HG02798 (cell line): Measurements from ENCODE around the gene MGAT3.
"Not testable (repeated sequence)": the region's sequence is repeated elsewhere in the genome, so short reads cannot be mapped to it uniquely, and the experiment has no call there.

Experiments used
- ATAC-seq: cut with Tn5 transposase; IDR thresholded peaks from one replicate; pipeline ENCODE4 v1.9.1; 2021; ENCODE audit warnings: mild to moderate bottlenecking; ENCODE audit not compliant: unreplicated experiment, poor library complexity

The MGAT3 gene

DNA sequence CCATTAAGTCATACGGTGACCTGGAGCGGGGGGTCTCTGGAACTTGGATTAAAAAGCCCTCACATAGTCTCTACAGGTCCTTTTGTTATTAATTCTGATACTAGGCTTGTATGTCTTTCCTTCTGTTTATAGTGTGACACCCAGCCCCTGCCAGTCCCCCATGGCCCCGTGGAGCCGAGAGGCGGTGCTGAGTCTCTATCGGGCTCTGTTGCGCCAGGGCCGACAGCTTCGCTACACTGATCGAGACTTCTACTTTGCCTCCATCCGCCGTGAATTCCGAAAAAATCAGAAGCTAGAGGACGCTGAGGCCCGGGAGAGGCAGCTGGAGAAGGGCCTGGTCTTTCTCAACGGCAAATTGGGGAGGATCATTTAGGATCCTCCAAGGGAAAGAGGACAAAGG lies 47.3 kb downstream of the MGAT3 start:
- no peak for ATAC-seq

DNA sequence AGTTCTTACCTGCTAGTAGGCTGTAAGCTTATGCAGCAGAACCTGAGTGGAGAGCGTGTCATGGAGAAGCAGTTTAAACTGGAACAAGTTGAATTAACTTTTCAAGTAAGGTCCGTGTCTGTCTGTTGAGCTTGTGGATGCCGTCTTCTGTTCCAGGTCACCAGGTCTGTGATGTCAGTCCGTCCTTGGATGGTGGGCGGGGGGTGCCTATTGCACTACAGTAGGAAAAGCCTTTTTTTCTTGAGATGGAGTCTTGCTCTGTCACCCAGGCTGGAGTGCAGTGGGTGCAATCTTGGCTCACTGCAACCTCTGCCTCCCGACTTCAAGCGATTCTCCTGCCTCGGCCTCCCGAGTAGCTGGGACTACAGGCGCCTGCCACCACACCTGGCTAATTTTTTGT lies 50.2 kb downstream of the MGAT3 start:
- ATAC-seq: not testable (repeated sequence)

- no peak for ATAC-seq
Measured at GRCh38 chr22:39508393-39508792, 51.6 kb downstream of the MGAT3 start.

DNA sequence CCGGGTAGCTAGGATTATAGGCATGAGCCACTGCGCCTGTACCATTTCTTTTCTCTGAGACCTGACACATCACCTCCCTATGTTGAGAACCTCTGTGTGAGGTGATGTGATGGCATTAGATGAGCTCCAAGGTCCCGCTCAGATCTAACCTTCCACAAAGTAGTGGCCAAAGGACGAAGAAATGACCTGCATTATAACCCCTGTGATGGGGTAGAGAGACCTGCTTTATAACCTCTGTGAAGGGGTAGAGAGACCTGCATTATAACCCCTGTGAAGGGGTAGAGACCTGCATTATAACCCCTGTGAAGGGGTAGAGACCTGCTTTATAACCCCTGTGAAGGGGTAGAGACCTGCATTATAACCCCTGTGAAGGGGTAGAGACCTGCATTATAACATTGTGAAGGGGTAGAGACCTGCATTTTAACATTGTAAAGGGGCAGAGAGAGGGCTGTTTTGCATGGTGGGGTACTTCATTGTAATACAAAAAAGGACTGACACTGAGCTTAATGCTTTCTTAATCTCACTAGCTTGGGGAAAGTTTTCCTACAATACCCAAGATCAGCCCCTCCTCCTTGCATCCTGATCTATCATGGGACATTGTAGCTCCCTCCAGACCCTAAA lies 53.8 kb downstream of the MGAT3 start:
- no peak for ATAC-seq

DNA sequence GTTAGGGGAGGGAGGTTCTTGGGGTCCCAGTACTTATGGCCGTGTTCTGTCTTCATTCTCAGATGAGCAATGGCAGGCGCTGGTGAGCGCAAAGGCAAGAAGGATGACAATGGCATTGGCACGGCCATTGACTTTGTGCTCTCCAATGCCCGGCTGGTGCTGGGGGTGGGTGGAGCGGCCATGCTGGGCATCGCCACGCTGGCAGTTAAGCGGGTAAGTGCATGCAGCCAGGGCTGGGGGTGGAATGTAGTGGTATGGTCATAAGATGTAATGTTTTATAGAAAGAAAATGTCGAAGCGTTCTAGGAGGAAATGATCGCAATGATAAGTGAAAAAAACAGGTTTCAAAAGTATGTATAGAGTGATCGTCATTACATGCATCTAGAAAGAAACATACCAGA lies 54.4 kb downstream of the MGAT3 start:
- ATAC-seq: no peak

- ATAC-seq: no peak
Measured at GRCh38 chr22:39512026-39512425, 55.2 kb downstream of the MGAT3 start.

DNA sequence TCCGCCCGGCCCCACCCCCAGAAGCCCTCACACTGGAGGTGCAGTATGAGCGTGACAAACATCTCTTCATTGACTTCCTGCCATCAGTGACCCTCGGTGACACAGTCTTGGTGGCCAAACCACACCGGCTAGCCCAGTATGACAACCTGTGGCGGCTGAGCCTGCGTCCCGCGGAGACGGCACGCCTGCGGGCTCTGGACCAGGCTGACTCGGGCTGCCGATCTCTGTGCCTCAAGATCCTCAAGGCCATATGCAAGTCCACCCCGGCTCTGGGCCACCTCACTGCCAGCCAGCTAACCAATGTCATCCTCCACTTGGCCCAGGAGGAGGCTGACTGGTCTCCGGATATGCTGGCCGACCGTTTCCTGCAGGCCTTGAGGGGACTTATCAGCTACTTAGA lies 57.0 kb downstream of the MGAT3 start:
- no peak for ATAC-seq

DNA sequence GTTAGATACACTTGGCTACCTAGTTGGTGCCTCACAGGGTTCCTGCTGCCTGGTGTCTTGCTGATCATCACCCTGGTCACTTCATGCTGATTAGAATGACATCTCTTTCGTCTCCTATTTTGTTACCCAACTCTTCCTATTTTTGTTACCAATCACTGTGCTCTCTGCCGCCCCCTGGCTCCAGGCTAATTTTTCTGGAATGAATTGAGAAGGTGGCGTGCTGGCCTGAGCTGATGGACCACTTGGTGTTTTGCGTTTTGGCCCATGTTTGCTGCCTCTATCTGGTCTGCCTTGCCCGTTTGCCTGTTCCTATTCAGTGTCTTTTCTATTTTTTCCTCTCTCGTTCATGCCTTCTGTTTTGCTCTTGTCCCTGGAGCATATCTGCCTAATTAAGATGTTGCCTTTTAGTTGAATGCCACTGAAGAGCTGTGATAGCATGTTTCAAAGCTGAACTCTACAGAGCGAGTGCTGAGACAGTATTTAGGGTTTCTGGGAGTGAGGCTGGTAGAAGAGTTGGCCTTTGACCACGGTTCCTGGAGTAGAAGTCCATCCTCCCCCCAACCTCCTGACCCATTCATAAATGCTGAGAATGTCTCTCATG lies 57.7 kb downstream of the MGAT3 start:
- ATAC-seq: no peak

GRCh38 chr22:39515266-39516050 lies 58.6 kb downstream of the MGAT3 start:
- no peak for ATAC-seq

GRCh38 chr22:39517470-39517869 lies 60.7 kb downstream of the MGAT3 start:
- ATAC-seq: no peak

- no peak for ATAC-seq
Measured at GRCh38 chr22:39518144-39518786, 61.5 kb downstream of the MGAT3 start.

GRCh38 chr22:39518996-39519680 lies 62.3 kb downstream of the MGAT3 start:
- no peak for ATAC-seq

- ATAC-seq: peak; percentile 76
Measured at GRCh38 chr22:39519681-39520225, 62.9 kb downstream of the MGAT3 start.

- peak; percentile 54 for ATAC-seq
Measured at GRCh38 chr22:39520226-39521105, 63.7 kb downstream of the MGAT3 start, which contains the start of gene ATF4. Gene ATF4, plus strand, starts transcription at chr22:39520562. Its CDS starts 884 bp downstream, at chr22:39521446.

DNA sequence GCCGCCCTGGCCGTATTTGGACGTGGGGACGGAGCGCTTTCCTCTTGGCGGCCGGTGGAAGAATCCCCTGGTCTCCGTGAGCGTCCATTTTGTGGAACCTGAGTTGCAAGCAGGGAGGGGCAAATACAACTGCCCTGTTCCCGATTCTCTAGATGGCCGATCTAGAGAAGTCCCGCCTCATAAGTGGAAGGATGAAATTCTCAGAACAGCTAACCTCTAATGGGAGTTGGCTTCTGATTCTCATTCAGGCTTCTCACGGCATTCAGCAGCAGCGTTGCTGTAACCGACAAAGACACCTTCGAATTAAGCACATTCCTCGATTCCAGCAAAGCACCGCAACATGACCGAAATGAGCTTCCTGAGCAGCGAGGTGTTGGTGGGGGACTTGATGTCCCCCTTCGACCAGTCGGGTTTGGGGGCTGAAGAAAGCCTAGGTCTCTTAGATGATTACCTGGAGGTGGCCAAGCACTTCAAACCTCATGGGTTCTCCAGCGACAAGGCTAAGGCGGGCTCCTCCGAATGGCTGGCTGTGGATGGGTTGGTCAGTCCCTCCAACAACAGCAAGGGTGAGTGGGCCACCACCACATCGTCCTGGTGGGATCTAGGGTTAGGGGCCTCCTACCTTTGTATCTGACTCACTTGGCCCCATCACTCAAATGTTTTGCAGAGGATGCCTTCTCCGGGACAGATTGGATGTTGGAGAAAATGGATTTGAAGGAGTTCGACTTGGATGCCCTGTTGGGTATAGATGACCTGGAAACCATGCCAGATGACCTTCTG lies 64.5 kb downstream of the MGAT3 start:
- not testable (repeated sequence) for ATAC-seq

DNA sequence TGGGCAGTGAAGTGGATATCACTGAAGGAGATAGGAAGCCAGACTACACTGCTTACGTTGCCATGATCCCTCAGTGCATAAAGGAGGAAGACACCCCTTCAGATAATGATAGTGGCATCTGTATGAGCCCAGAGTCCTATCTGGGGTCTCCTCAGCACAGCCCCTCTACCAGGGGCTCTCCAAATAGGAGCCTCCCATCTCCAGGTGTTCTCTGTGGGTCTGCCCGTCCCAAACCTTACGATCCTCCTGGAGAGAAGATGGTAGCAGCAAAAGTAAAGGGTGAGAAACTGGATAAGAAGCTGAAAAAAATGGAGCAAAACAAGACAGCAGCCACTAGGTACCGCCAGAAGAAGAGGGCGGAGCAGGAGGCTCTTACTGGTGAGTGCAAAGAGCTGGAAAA lies 65.3 kb downstream of the MGAT3 start:
- ATAC-seq: not testable (repeated sequence)

DNA sequence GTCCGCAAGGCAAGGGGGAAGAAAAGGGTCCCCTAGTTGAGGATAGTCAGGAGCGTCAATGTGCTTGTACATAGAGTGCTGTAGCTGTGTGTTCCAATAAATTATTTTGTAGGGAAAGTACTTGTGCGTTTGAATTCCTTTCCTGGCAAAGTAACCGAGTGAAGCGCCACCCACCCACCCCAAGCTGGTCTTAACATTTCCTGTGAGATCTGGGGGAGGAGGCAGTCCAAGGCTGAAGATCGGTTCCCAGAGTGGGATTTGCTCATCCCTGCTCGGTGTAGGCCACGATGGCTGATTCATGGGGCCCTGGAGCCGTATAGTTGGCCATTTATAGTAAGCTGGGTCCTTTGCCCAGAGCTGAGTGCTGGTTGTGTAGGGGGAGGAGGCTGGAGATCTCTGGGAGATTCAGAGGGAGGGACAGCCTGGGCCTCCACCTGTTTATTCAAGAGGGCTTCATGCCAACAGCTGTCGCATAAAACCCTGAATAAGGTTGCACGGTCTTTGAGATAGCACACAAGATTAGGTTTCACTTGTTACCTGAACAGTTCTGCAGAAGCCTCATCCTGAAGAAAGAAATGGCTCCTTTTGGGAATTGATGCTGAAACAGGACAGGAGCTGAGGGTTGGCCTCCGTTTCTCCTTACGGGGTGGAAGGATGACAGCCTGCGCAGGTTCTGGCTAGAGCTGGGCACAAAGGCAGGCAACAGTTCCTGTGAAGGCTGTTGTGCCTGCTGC lies 65.9 kb downstream of the MGAT3 start:
- no peak for ATAC-seq
